Effector memory CD8-positive, alpha-beta T cell (primary cell): Measurements from ENCODE around the gene CYGB.

Source experiments
- ATAC-seq: fragments of 150-1000 bp; cut with Tn5 transposase; replicated peaks from 2 replicates; pipeline ENCODE4 v1.10.0; 2021; ENCODE audit warnings: mild to moderate bottlenecking, moderate library complexity
- DNase-seq, 3 experiments: peaks; one replicate each; pipeline ENCODE4 v3.0.0; 2021
- H3K27ac Mint-ChIP-seq, 2 donors: one replicate each; pipeline ENCODE4 v1.8.0; 2022; ENCODE audit warnings: mild to moderate bottlenecking in 2 of 2, mixed read lengths in 2 of 2, moderate library complexity in 2 of 2
- H3K27me3 Mint-ChIP-seq, 2 donors: one replicate each; pipeline ENCODE4 v1.8.0; 2022; ENCODE audit warnings: mixed read lengths in 2 of 2
- H3K36me3 Mint-ChIP-seq: one replicate; pipeline ENCODE4 v1.8.0; 2022; ENCODE audit warnings: mild to moderate bottlenecking, moderate library complexity, mixed read lengths; ENCODE audit not compliant: insufficient read depth
- H3K4me1 Mint-ChIP-seq, 2 donors: one replicate each; pipeline ENCODE4 v1.8.0; 2022; ENCODE audit warnings: low read depth in 2 of 2, mixed read lengths in 2 of 2
- H3K4me3 Mint-ChIP-seq, 2 donors: one replicate each; pipeline ENCODE4 v1.8.0; 2022; ENCODE audit warnings: mild to moderate bottlenecking in 2 of 2, mixed read lengths in 2 of 2, moderate library complexity in 2 of 2
- H3K9me3 Mint-ChIP-seq, 2 donors: one replicate each; pipeline ENCODE4 v1.8.0; 2022; ENCODE audit warnings: mixed read lengths in 2 of 2

CYGB gene

GRCh38 chr17:76551685-76552084 lies 14.2 kb upstream of the CYGB start:
- Mint-ChIP-seq H3K4me1 (peaks cover 5 to 9% of the 10 kb centered on the region in 2 donors), H3K27me3 (no peaks in the 10 kb centered on the region), H3K36me3 (peaks cover 5% of the 10 kb centered on the region), H3K27ac (no peak overlapping the region), H3K4me3 (no peak overlapping the region), H3K9me3 (no peaks in the 10 kb centered on the region)
- DNase-seq = no peak
- ATAC-seq = no peak

- Mint-ChIP-seq H3K9me3 (no peaks in the 10 kb centered on the region), H3K4me1 (peaks cover 2 to 4% of the 10 kb centered on the region in 2 donors), H3K27ac (no peak overlapping the region), H3K36me3 (peaks cover under 1% of the 10 kb centered on the region), H3K4me3 (no peak overlapping the region), H3K27me3 (no peaks in the 10 kb centered on the region)
- no peak for ATAC-seq
- no peak for DNase-seq
These were observed 13.5 kb upstream of the CYGB start for GRCh38 chr17:76550712-76551615.

- Mint-ChIP-seq H3K9me3 (no peaks in the 10 kb centered on the region), H3K4me3 (no peak overlapping the region), H3K36me3 (no peaks in the 10 kb centered on the region), H3K4me1 (peaks cover 0 to 2% of the 10 kb centered on the region in 2 donors), H3K27me3 (no peaks in the 10 kb centered on the region), H3K27ac (no peak overlapping the region)
- ATAC-seq (no peak), DNase-seq (no peak)
These were observed 12.0 kb upstream of the CYGB start for GRCh38 chr17:76549539-76549938.

GRCh38 chr17:76549215-76549518 lies 11.7 kb upstream of the CYGB start:
- Mint-ChIP-seq H3K27me3 (no peaks in the 10 kb centered on the region), H3K4me1 (no peaks in the 10 kb centered on the region), H3K36me3 (no peaks in the 10 kb centered on the region), H3K4me3 (no peak overlapping the region), H3K9me3 (no peaks in the 10 kb centered on the region), H3K27ac (no peak overlapping the region)
- DNase-seq = no peak
- ATAC-seq = no peak

- DNase-seq (no peak), ATAC-seq (no peak)
- Mint-ChIP-seq H3K4me3 (no peak overlapping the region), H3K9me3 (no peaks in the 10 kb centered on the region), H3K27me3 (peaks cover 0 to 5% of the 10 kb centered on the region in 2 donors), H3K36me3 (no peaks in the 10 kb centered on the region), H3K4me1 (no peaks in the 10 kb centered on the region), H3K27ac (no peak overlapping the region)
These were observed 11.1 kb upstream of the CYGB start for GRCh38 chr17:76548378-76549214.

GRCh38 chr17:76547642-76548202 lies 10.2 kb upstream of the CYGB start:
- Mint-ChIP-seq H3K9me3 (no peaks in the 10 kb centered on the region), H3K27ac (no peak overlapping the region), H3K4me1 (no peaks in the 10 kb centered on the region), H3K27me3 (peaks cover 3 to 7% of the 10 kb centered on the region in 2 donors), H3K36me3 (no peaks in the 10 kb centered on the region), H3K4me3 (no peak overlapping the region)
- DNase-seq = no peak
- no peak for ATAC-seq

GRCh38 chr17:76547183-76547641 lies 9.7 kb upstream of the CYGB start:
- Mint-ChIP-seq H3K4me1 (no peaks in the 10 kb centered on the region), H3K9me3 (no peaks in the 10 kb centered on the region), H3K27me3 (peaks cover 8 to 12% of the 10 kb centered on the region in 2 donors), H3K27ac (no peak overlapping the region), H3K4me3 (no peak overlapping the region), H3K36me3 (no peaks in the 10 kb centered on the region)
- peak; percentile 94 for ATAC-seq
- peak; percentile 55 to 62 (median 62) for DNase-seq

GRCh38 chr17:76546556-76547182 lies 9.2 kb upstream of the CYGB start:
- Mint-ChIP-seq H3K4me1 (peaks cover 0 to 2% of the 10 kb centered on the region in 2 donors), H3K4me3 (no peak overlapping the region), H3K27ac (no peak overlapping the region), H3K36me3 (no peaks in the 10 kb centered on the region), H3K27me3 (peaks cover 13 to 15% of the 10 kb centered on the region in 2 donors), H3K9me3 (no peaks in the 10 kb centered on the region)
- no peak for ATAC-seq
- no peak for DNase-seq

GRCh38 chr17:76545918-76546555 lies 8.5 kb upstream of the CYGB start:
- H3K9me3 Mint-ChIP-seq = no peaks in the 10 kb centered on the region
- H3K27ac Mint-ChIP-seq = peak overlapping the region in 1 of 2 donors; percentile 29
- no peaks in the 10 kb centered on the region for H3K36me3 Mint-ChIP-seq
- no peak overlapping the region for H3K4me3 Mint-ChIP-seq
- DNase-seq (no peak), ATAC-seq (no peak)
- peaks cover 0 to 2% of the 10 kb centered on the region in 2 donors for H3K4me1 Mint-ChIP-seq
- peaks cover 15 to 20% of the 10 kb centered on the region in 2 donors for H3K27me3 Mint-ChIP-seq

- ATAC-seq = no peak
- DNase-seq = no peak
- no peaks in the 10 kb centered on the region for H3K9me3 Mint-ChIP-seq
- H3K4me3 Mint-ChIP-seq = no peak overlapping the region
- H3K4me1 Mint-ChIP-seq = peaks cover 0 to 4% of the 10 kb centered on the region in 2 donors
- H3K36me3 Mint-ChIP-seq = no peaks in the 10 kb centered on the region
- no peak overlapping the region for H3K27ac Mint-ChIP-seq
- H3K27me3 Mint-ChIP-seq = peaks cover 15 to 33% of the 10 kb centered on the region in 2 donors
These were observed 7.2 kb upstream of the CYGB start for GRCh38 chr17:76544546-76545365.

GRCh38 chr17:76543826-76544545 lies 6.5 kb upstream of the CYGB start:
- H3K4me3 Mint-ChIP-seq = no peak overlapping the region
- no peak for ATAC-seq

GRCh38 chr17:76543482-76543825 lies 5.9 kb upstream of the CYGB start:
- Mint-ChIP-seq H3K4me3 (no peak overlapping the region), H3K4me1 (peaks cover 0 to 8% of the 10 kb centered on the region in 2 donors), H3K36me3 (no peaks in the 10 kb centered on the region), H3K27me3 (peaks cover 28 to 46% of the 10 kb centered on the region in 2 donors), H3K27ac (no peak overlapping the region), H3K9me3 (no peaks in the 10 kb centered on the region)
- ATAC-seq (no peak), DNase-seq (no peak)

More at GRCh38 chr17:76543826-76544545, 6.5 kb upstream of the CYGB start:
- Mint-ChIP-seq H3K36me3 (no peaks in the 10 kb centered on the region), H3K27me3 (peaks cover 23 to 40% of the 10 kb centered on the region in 2 donors), H3K27ac (no peak overlapping the region), H3K9me3 (no peaks in the 10 kb centered on the region), H3K4me1 (peaks cover 0 to 5% of the 10 kb centered on the region in 2 donors)
- no peak for DNase-seq
